Measurements from ENCODE around the gene CEP97.

The CEP97 gene

GRCh38 chr3:101811875-101812274 is 87.5 kb downstream of the CEP97 start:
- TF ChIP-seq POLR2A (IDR thresholded peaks at IDR 0.05; ENCODE audit: low read depth, low read length): no peak
- no peak for TF ChIP-seq POLR2AphosphoS5 (IDR thresholded peaks at IDR 0.05; ENCODE audit: low read depth, low read length)
- TF ChIP-seq TAF1 (IDR thresholded peaks at IDR 0.05; ENCODE audit: borderline replicate concordance, low read depth, low read length): no peak
- FAIRE-seq (no peak), DNase-seq (ENCODE audit: insufficient read length) (no peak)

GRCh38 chr3:101812895-101813294 is 88.5 kb downstream of the CEP97 start:
- no peak for FAIRE-seq
- DNase-seq (ENCODE audit: insufficient read length): no peak
- TF ChIP-seq POLR2AphosphoS5 (IDR thresholded peaks at IDR 0.05; ENCODE audit: low read depth, low read length) (no peak), TAF1 (IDR thresholded peaks at IDR 0.05; ENCODE audit: borderline replicate concordance, low read depth, low read length) (no peak), POLR2A (IDR thresholded peaks at IDR 0.05; ENCODE audit: low read depth, low read length) (no peak)

- peak; percentile 40 for FAIRE-seq
- DNase-seq (ENCODE audit: insufficient read length): no peak
Measured at GRCh38 chr3:101813817-101814440, 89.5 kb downstream of the CEP97 start.

GRCh38 chr3:101814835-101815234 is 90.4 kb downstream of the CEP97 start:
- no peak for DNase-seq (ENCODE audit: insufficient read length)
- no peak for TF ChIP-seq POLR2AphosphoS5 (IDR thresholded peaks at IDR 0.05; ENCODE audit: low read depth, low read length)
- TF ChIP-seq POLR2A (IDR thresholded peaks at IDR 0.05; ENCODE audit: low read depth, low read length): no peak
- no peak for TF ChIP-seq TAF1 (IDR thresholded peaks at IDR 0.05; ENCODE audit: borderline replicate concordance, low read depth, low read length)

More at GRCh38 chr3:101813817-101814440, 89.5 kb downstream of the CEP97 start:
- TF ChIP-seq TAF1 (IDR thresholded peaks at IDR 0.05; ENCODE audit: borderline replicate concordance, low read depth, low read length) (no peak), POLR2AphosphoS5 (IDR thresholded peaks at IDR 0.05; ENCODE audit: low read depth, low read length) (no peak), POLR2A (IDR thresholded peaks at IDR 0.05; ENCODE audit: low read depth, low read length) (no peak)

GRCh38 chr3:101816215-101817149 is 92.1 kb downstream of the CEP97 start:
- TF ChIP-seq TAF1 (IDR thresholded peaks at IDR 0.05; ENCODE audit: borderline replicate concordance, low read depth, low read length): no peak
- no peak for TF ChIP-seq POLR2AphosphoS5 (IDR thresholded peaks at IDR 0.05; ENCODE audit: low read depth, low read length)
- no peak for TF ChIP-seq POLR2A (IDR thresholded peaks at IDR 0.05; ENCODE audit: low read depth, low read length)
- no peak for FAIRE-seq
- DNase-seq (ENCODE audit: insufficient read length): no peak

More at GRCh38 chr3:101814835-101815234, 90.4 kb downstream of the CEP97 start:
- peak; percentile 81 for FAIRE-seq

GRCh38 chr3:101817992-101818391 is 93.6 kb downstream of the CEP97 start:
- DNase-seq (ENCODE audit: insufficient read length): no peak
- no peak for TF ChIP-seq POLR2AphosphoS5 (IDR thresholded peaks at IDR 0.05; ENCODE audit: low read depth, low read length)
- no peak for TF ChIP-seq POLR2A (IDR thresholded peaks at IDR 0.05; ENCODE audit: low read depth, low read length)
- no peak for TF ChIP-seq TAF1 (IDR thresholded peaks at IDR 0.05; ENCODE audit: borderline replicate concordance, low read depth, low read length)
- no peak for FAIRE-seq

GRCh38 chr3:101819649-101820206 is 95.3 kb downstream of the CEP97 start:
- no peak for DNase-seq (ENCODE audit: insufficient read length)
- TF ChIP-seq TAF1 (IDR thresholded peaks at IDR 0.05; ENCODE audit: borderline replicate concordance, low read depth, low read length): no peak
- TF ChIP-seq POLR2A (IDR thresholded peaks at IDR 0.05; ENCODE audit: low read depth, low read length): no peak
- TF ChIP-seq POLR2AphosphoS5 (IDR thresholded peaks at IDR 0.05; ENCODE audit: low read depth, low read length): no peak
- no peak for FAIRE-seq

All from GM12892 (cell line).